ENCODE results near the gene ST6GAL2. TPM values are rescaled to one million over a fixed set of nuclear protein-coding genes. Genes with fewer than 3 reads are reported as not detected.
A peak's percentile ranks its signal among the peaks of the same experiment; 100 is the strongest.

The ST6GAL2 gene
- total RNA-seq, 1 donor from 2014 or later = not detected

- FAIRE-seq (no peak), DNase-seq (ENCODE audit: low read depth) (no peak)
- peak; percentile 32 for TF ChIP-seq CTCF (IDR thresholded peaks at IDR 0.05; ENCODE audit: insufficient read depth, low read length, severe bottlenecking)
- H3K36me3 ChIP-seq (ENCODE audit: control insufficient read depth, insufficient read depth, low read length) = no peaks in the 10 kb centered on the region
- no peak overlapping the region for H3K4me3 ChIP-seq (ENCODE audit: low read depth, low read length)
- no peaks in the 10 kb centered on the region for H3K27me3 ChIP-seq (ENCODE audit: control insufficient read depth, insufficient read depth, low read length)
Observed at GRCh38 chr2:106863387-106863786, 22.6 kb downstream of the ST6GAL2 start.

- Histone ChIP-seq H3K4me3 (ENCODE audit: low read depth, low read length) (no peak overlapping the region), H3K27me3 (ENCODE audit: control insufficient read depth, insufficient read depth, low read length) (no peaks in the 10 kb centered on the region), H3K36me3 (ENCODE audit: control insufficient read depth, insufficient read depth, low read length) (no peaks in the 10 kb centered on the region)
- no peak for DNase-seq (ENCODE audit: low read depth)
- no peak for TF ChIP-seq CTCF (IDR thresholded peaks at IDR 0.05; ENCODE audit: insufficient read depth, low read length, severe bottlenecking)
- FAIRE-seq = no peak
Observed at GRCh38 chr2:106859498-106859897, 26.5 kb downstream of the ST6GAL2 start.

GRCh38 chr2:106858810-106859209 lies 27.2 kb downstream of the ST6GAL2 start:
- DNase-seq (ENCODE audit: low read depth) (no peak), FAIRE-seq (no peak)
- no peak overlapping the region for H3K4me3 ChIP-seq (ENCODE audit: low read depth, low read length)
- no peaks in the 10 kb centered on the region for H3K27me3 ChIP-seq (ENCODE audit: control insufficient read depth, insufficient read depth, low read length)
- H3K36me3 ChIP-seq (ENCODE audit: control insufficient read depth, insufficient read depth, low read length) = no peaks in the 10 kb centered on the region
- TF ChIP-seq CTCF (IDR thresholded peaks at IDR 0.05; ENCODE audit: insufficient read depth, low read length, severe bottlenecking) = no peak

GRCh38 chr2:106857882-106858478 lies 28.0 kb downstream of the ST6GAL2 start:
- Histone ChIP-seq H3K4me3 (ENCODE audit: low read depth, low read length) (no peak overlapping the region), H3K36me3 (ENCODE audit: control insufficient read depth, insufficient read depth, low read length) (no peaks in the 10 kb centered on the region), H3K27me3 (ENCODE audit: control insufficient read depth, insufficient read depth, low read length) (no peaks in the 10 kb centered on the region)
- TF ChIP-seq CTCF (IDR thresholded peaks at IDR 0.05; ENCODE audit: insufficient read depth, low read length, severe bottlenecking) = no peak
- FAIRE-seq (no peak), DNase-seq (ENCODE audit: low read depth) (peak; percentile 16)

- Histone ChIP-seq H3K27me3 (ENCODE audit: control insufficient read depth, insufficient read depth, low read length) (no peaks in the 10 kb centered on the region), H3K36me3 (ENCODE audit: control insufficient read depth, insufficient read depth, low read length) (no peaks in the 10 kb centered on the region), H3K4me3 (ENCODE audit: low read depth, low read length) (no peak overlapping the region)
- no peak for DNase-seq (ENCODE audit: low read depth)
- FAIRE-seq = no peak
- no peak for TF ChIP-seq CTCF (IDR thresholded peaks at IDR 0.05; ENCODE audit: insufficient read depth, low read length, severe bottlenecking)
Observed at GRCh38 chr2:106853631-106854030, 32.3 kb downstream of the ST6GAL2 start.

GRCh38 chr2:106851881-106852501 lies 34.0 kb downstream of the ST6GAL2 start:
- Histone ChIP-seq H3K4me3 (ENCODE audit: low read depth, low read length) (no peak overlapping the region), H3K36me3 (ENCODE audit: control insufficient read depth, insufficient read depth, low read length) (no peaks in the 10 kb centered on the region), H3K27me3 (ENCODE audit: control insufficient read depth, insufficient read depth, low read length) (no peaks in the 10 kb centered on the region)
- FAIRE-seq (no peak), DNase-seq (ENCODE audit: low read depth) (no peak)
- no peak for TF ChIP-seq CTCF (IDR thresholded peaks at IDR 0.05; ENCODE audit: insufficient read depth, low read length, severe bottlenecking)

All from bronchial epithelial cell (primary cell).